SK-N-SH treated with all-trans-retinoic acid at 6 μM for 48 hours (cell line): ENCODE data around the gene FPGT.

Experiments used
- ATAC-seq: fragments of 200-7000 bp; cut with Tn5 transposase; 3 replicates; pipeline ENCODE4 v1.9.1; 2020; ENCODE audit warnings: mild to moderate bottlenecking, moderate library complexity
- ARNTL ChIP-seq: fragments of 450-650 bp; formaldehyde crosslinking; IDR thresholded peaks from 2 replicates; pipeline ENCODE4 v1.5.0; 2020; ENCODE audit warnings: low read depth, mild to moderate bottlenecking, moderate library complexity, borderline replicate concordance
- BACH2 ChIP-seq: fragments of 250-450 bp; sonication (Bioruptor Pico); IDR thresholded peaks from 2 replicates; pipeline ENCODE4 v1.9.0; 2021; ENCODE audit warnings: mild to moderate bottlenecking, borderline replicate concordance
- CREB5 ChIP-seq: fragments of 250-450 bp; sonication (Bioruptor Pico); IDR thresholded peaks from 2 replicates; pipeline ENCODE4 v1.5.1; 2020; ENCODE audit warnings: low read depth, mild to moderate bottlenecking, moderate library complexity
- CSDC2 ChIP-seq: fragments of 250-450 bp; sonication (Bioruptor Pico); IDR thresholded peaks from 2 replicates; pipeline ENCODE4 v1.5.0; 2020; ENCODE audit warnings: mild to moderate bottlenecking, moderate library complexity
- CSRNP3 ChIP-seq: fragments of 250-450 bp; sonication (Bioruptor Pico); IDR thresholded peaks from 2 replicates; pipeline ENCODE4 v1.5.1; 2021; ENCODE audit warnings: mild to moderate bottlenecking, moderate library complexity
- ESRRG ChIP-seq: fragments of 250-450 bp; sonication (Bioruptor Pico); IDR thresholded peaks from 2 replicates; pipeline ENCODE4 v1.6.1; 2021; ENCODE audit warnings: mild to moderate bottlenecking
- GLIS3 ChIP-seq: fragments of 250-450 bp; sonication (Bioruptor Pico); IDR thresholded peaks from 2 replicates; pipeline ENCODE4 v1.5.0; 2020; ENCODE audit warnings: mild to moderate bottlenecking, moderate library complexity
- ISL1 ChIP-seq: fragments of 250-450 bp; sonication (Bioruptor Pico); IDR thresholded peaks from 2 replicates; pipeline ENCODE4 v2.1.2; 2022; ENCODE audit warnings: mild to moderate bottlenecking, moderate library complexity
- OSR1 ChIP-seq: fragments of 250-450 bp; sonication (Bioruptor Pico); IDR thresholded peaks from 2 replicates; pipeline ENCODE4 v1.8.0; 2022; ENCODE audit warnings: moderate library complexity, mild to moderate bottlenecking, inconsistent platforms
- PATZ1 ChIP-seq: fragments of 250-450 bp; sonication (Bioruptor Pico); IDR thresholded peaks from 2 replicates; pipeline ENCODE4 v1.8.0; 2020; ENCODE audit warnings: mild to moderate bottlenecking, moderate library complexity, borderline replicate concordance
- PPARA ChIP-seq: fragments of 250-450 bp; sonication (Bioruptor Pico); IDR thresholded peaks from 2 replicates; pipeline ENCODE4 v1.5.0; 2020; ENCODE audit warnings: mild to moderate bottlenecking, borderline replicate concordance
- RARB ChIP-seq: fragments of 250-450 bp; sonication (Bioruptor Pico); IDR thresholded peaks from 2 replicates; pipeline ENCODE4 v1.8.0; 2021; ENCODE audit warnings: mild to moderate bottlenecking, moderate library complexity
- SNAI2 ChIP-seq: fragments of 250-450 bp; sonication (Bioruptor Pico); IDR thresholded peaks from 2 replicates; pipeline ENCODE4 v1.5.0; 2020; ENCODE audit warnings: mild to moderate bottlenecking, moderate library complexity
- TCF4 ChIP-seq: fragments of 250-450 bp; sonication (Bioruptor Pico); IDR thresholded peaks from 2 replicates; pipeline ENCODE4 v1.8.0; 2021; ENCODE audit warnings: mild to moderate bottlenecking, moderate library complexity, borderline replicate concordance
- TOX ChIP-seq: fragments of 250-450 bp; sonication (Bioruptor Pico); IDR thresholded peaks from 2 replicates; pipeline ENCODE4 v1.8.0; 2021; ENCODE audit warnings: mild to moderate bottlenecking, moderate library complexity, borderline replicate concordance
- TSHZ2 ChIP-seq: fragments of 250-450 bp; sonication (Bioruptor Pico); IDR thresholded peaks from 2 replicates; pipeline ENCODE4 v1.5.0; 2020; ENCODE audit warnings: mild to moderate bottlenecking, moderate library complexity
- ZC3H10 ChIP-seq: fragments of 250-450 bp; sonication (Bioruptor Pico); IDR thresholded peaks from 2 replicates; pipeline ENCODE4 v1.5.1; 2021; ENCODE audit warnings: mild to moderate bottlenecking, moderate library complexity
- ZFP3 ChIP-seq: fragments of 250-450 bp; sonication (Bioruptor Pico); IDR thresholded peaks from 2 replicates; pipeline ENCODE4 v1.5.0; 2020; ENCODE audit warnings: mild to moderate bottlenecking, moderate library complexity
- ZFP30 ChIP-seq: fragments of 450-650 bp; formaldehyde crosslinking; IDR thresholded peaks from 2 replicates; pipeline ENCODE4 v1.5.0; 2022; ENCODE audit warnings: mild to moderate bottlenecking, moderate library complexity
- ZNF565 ChIP-seq: fragments of 450-650 bp; formaldehyde crosslinking; conservative IDR thresholded peaks from 2 replicates; pipeline ENCODE4 v1.5.0; 2020; ENCODE audit warnings: low read depth, mild to moderate bottlenecking, moderate library complexity
- ZNF70 ChIP-seq: fragments of 450-650 bp; formaldehyde crosslinking; IDR thresholded peaks from 2 replicates; pipeline ENCODE4 v1.5.0; 2020; ENCODE audit warnings: mild to moderate bottlenecking, moderate library complexity
- ZNF8 ChIP-seq: fragments of 450-650 bp; formaldehyde crosslinking; IDR thresholded peaks from 2 replicates; pipeline ENCODE4 v1.5.0; 2020; ENCODE audit warnings: mild to moderate bottlenecking, moderate library complexity

Gene FPGT

GRCh38 chr1:74236440-74236839 lies 38.4 kb downstream of the FPGT start:
- ATAC-seq = no peak
- TF ChIP-seq BACH2 (CRISPR knock-in tag) (no peak), ZFP30 (CRISPR knock-in tag) (no peak), ZNF70 (CRISPR knock-in tag) (no peak), ESRRG (no peak), PPARA (CRISPR knock-in tag) (no peak), ZNF565 (CRISPR knock-in tag) (no peak), OSR1 (CRISPR knock-in tag) (no peak), SNAI2 (no peak), GLIS3 (CRISPR knock-in tag) (no peak), TSHZ2 (CRISPR knock-in tag) (no peak), TCF4 (CRISPR knock-in tag) (no peak)

- no peak for ATAC-seq
- TF ChIP-seq SNAI2 = no peak
- no peak for TF ChIP-seq PPARA (CRISPR knock-in tag)
- no peak for TF ChIP-seq TSHZ2 (CRISPR knock-in tag)
- no peak for TF ChIP-seq ZNF8 (CRISPR knock-in tag)
- no peak for TF ChIP-seq OSR1 (CRISPR knock-in tag)
- no peak for TF ChIP-seq CREB5 (CRISPR knock-in tag)
- no peak for TF ChIP-seq ARNTL (CRISPR knock-in tag)
- TF ChIP-seq ZFP3 (CRISPR knock-in tag) = no peak
- TF ChIP-seq GLIS3 (CRISPR knock-in tag) = no peak
- no peak for TF ChIP-seq RARB (CRISPR knock-in tag)
- TF ChIP-seq ZC3H10 = no peak
- TF ChIP-seq PATZ1 (CRISPR knock-in tag) = no peak
- TF ChIP-seq CSDC2 = no peak
- TF ChIP-seq ZFP30 (CRISPR knock-in tag) = no peak
- no peak for TF ChIP-seq CSRNP3 (CRISPR knock-in tag)
- no peak for TF ChIP-seq ESRRG
These were observed 39.0 kb downstream of the FPGT start for GRCh38 chr1:74237035-74237434.

GRCh38 chr1:74237787-74238186 lies 39.7 kb downstream of the FPGT start:
- no peak for ATAC-seq
- TF ChIP-seq TCF4 (CRISPR knock-in tag) (no peak), ISL1 (CRISPR knock-in tag) (no peak), ZNF565 (CRISPR knock-in tag) (no peak), TOX (no peak), RARB (CRISPR knock-in tag) (no peak), ARNTL (CRISPR knock-in tag) (no peak), TSHZ2 (CRISPR knock-in tag) (no peak)
